Panc1 (cell line): ENCODE results near the gene SEPTIN8.

Experiments
- POLR2AphosphoS5 ChIP-seq: IDR thresholded peaks from 2 replicates; pipeline ENCODE4 v1.6.1; 2012; ENCODE audit warnings: mild to moderate bottlenecking, low read depth, low read length, moderate library complexity
- SIN3A ChIP-seq: IDR thresholded peaks from 2 replicates; pipeline ENCODE4 v1.6.1; 2012; ENCODE audit warnings: low read depth, mild to moderate bottlenecking, low read length, moderate library complexity, borderline replicate concordance; ENCODE audit not compliant: insufficient read depth
- TF ChIP-seq, protein P1 (sequence below): fragments of 450-650 bp; IDR thresholded peaks from 2 replicates; pipeline ENCODE4 v1.5.1; 2017; ENCODE audit warnings: mild to moderate bottlenecking

DNA sequence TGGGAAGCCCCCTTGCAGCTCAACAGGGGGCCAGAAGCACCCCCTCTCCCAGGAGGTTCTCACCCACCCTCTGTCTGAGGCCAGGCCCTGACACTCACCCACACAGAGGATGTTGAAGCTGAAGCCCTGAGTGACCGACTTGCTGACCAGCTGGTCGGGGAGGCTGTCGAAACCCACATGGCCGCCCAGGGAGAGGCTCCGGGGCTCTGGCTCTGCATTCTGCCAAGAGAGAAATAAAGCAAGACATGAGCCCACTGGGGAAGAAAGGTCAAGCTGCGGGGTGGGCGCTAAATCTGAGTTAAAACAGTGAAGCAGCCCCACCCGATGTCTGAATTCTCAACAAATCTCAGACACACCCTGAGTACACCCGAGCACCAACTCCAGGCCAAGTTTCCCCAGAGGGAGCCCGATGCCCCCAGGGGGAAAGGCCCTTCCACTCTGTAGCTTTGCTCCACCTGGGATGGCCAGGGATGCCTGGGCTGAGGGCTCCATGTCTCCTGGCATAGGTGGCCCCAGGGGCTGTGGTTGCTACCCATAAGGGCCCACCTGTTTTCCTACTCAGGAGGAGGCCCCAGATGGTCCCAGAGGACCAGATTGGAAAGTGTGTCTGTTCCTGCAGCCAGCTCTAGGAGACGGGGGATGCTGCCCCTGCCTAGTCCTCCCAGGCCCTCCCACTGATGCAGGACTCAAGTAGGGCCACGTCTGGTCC lies 11.6 kb downstream of the SEPTIN8 start:
- TF ChIP-seq, protein P1, sequence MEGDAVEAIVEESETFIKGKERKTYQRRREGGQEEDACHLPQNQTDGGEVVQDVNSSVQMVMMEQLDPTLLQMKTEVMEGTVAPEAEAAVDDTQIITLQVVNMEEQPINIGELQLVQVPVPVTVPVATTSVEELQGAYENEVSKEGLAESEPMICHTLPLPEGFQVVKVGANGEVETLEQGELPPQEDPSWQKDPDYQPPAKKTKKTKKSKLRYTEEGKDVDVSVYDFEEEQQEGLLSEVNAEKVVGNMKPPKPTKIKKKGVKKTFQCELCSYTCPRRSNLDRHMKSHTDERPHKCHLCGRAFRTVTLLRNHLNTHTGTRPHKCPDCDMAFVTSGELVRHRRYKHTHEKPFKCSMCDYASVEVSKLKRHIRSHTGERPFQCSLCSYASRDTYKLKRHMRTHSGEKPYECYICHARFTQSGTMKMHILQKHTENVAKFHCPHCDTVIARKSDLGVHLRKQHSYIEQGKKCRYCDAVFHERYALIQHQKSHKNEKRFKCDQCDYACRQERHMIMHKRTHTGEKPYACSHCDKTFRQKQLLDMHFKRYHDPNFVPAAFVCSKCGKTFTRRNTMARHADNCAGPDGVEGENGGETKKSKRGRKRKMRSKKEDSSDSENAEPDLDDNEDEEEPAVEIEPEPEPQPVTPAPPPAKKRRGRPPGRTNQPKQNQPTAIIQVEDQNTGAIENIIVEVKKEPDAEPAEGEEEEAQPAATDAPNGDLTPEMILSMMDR = no peak
- TF ChIP-seq SIN3A = no peak
- no peak for TF ChIP-seq POLR2AphosphoS5
